Right hindlimb (tissue), 1 donor: Measurements from ENCODE around the gene OR5AU1.
A peak's percentile ranks its signal among the peaks of the same experiment; 100 is the strongest.

Experiments
- DNase-seq: peaks from one replicate; pipeline ENCODE4 v3.0.0-alpha.2; 2018

The OR5AU1 gene

DNA sequence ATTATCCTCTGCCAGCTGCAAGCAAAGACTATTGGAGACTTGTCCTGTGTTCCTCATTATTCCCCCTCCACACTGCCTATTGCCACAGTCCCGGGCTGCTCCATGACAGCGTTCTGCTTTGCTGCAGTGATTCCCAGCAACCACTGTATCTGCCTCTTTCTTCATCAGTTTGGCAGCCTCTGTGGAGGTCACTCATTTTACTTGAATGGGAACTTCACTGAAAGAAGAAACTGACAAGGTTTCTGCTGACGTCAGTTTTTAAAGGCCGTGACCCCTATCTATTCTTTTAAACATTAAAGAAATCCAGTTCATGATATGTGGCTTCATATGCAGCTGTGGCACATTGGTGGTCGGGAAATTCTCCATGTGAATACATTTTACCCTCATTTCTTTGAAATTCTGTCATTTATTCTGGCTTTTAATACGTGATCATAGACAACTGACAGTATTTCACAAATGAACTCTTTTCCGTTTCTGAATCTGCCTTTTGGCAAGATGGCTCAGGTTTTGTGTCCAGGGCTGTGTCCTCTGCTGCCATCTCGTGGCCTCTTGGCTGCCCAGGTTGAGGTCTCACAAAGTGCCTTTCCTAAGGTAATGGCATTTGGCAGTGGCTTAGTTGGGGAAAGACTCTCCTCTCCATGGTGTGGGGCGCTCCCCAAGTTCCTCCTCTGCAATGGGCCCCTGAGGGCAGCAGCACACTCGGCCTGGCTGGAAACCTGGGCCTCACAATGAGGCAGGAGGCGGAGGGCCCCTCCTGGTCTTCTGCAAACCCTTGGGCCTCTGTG, 49.2 kb downstream of the OR5AU1 start:
- DNase-seq, result peak; percentile 87

DNA sequence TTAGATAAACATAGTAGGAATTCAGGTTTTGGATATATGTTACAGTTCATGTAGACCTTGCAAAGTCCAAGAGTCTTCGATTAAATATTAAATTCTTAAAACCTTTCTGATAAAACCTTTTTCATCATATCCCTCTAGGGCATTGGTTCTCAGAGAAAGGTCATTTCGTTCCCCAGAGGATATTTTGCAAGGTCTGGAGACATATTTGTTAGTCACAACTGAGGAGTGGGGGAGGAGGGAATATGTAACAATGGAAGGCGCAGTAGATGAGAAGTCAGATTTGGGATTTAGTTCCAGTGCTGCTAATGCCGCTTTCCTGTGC, 49.7 kb downstream of the OR5AU1 start:
- DNase-seq, result no peak

DNA sequence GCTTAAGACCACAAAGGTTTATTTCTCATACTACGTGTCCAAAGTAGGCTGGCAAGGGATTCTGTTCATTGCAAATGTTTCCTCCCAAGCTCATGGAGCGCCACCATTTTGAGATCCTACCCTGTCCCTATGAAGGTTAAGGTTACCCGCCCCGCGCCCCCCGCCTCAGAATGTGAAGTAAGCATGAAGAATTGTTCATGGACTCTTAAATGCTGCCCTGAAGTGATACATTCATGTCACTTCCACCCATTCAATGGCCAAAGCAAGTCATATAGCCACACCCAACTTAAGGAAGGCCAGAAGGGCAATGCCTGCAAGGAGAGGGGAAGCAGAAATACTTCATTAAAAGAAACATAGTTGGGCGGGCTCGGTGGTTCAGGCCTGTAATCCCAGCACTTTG, 50.8 kb downstream of the OR5AU1 start:
- DNase-seq, result no peak
